ENCODE data around the gene IL13. TPM values are rescaled to one million over a fixed set of nuclear protein-coding genes. Genes with fewer than 3 reads are reported as not detected.
"Not testable (repeated sequence)": the region's sequence is repeated elsewhere in the genome, so short reads cannot be mapped to it uniquely, and the experiment has no call there.

IL13 gene
- polyA plus RNA-seq (ENCODE audit: insufficient read length in 4 of 4) = under 1 TPM in 1 of 4 donors, not detected in 3; 0.14 TPM

DNA sequence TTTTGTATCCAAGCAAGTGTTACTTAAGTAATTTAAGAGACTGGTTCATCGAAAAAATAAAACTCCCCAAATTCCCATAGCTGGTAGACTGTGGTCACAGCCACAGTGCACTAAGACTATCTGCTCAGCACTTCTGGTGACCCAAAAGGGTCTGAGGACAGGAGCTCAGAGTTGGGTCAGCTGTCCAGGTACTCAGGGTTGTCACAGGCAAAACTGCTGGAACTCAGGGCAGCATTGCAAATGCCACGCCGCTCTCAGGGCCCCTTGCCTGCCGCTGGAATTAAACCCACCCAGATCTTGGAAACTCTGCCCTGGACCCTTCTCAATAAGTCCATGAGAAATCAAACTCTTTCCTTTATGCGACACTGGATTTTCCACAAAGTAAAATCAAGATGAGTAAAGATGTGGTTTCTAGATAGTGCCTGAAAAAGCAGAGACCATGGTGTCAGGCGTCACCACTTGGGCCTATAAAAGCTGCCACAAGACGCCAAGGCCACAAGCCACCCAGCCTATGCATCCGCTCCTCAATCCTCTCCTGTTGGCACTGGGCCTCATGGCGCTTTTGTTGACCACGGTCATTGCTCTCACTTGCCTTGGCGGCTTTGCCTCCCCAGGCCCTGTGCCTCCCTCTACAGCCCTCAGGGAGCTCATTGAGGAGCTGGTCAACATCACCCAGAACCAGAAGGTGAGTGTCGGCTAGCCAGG, at the start of gene IL13:
TSS of gene IL13 (plus strand) at position 498 of the 705 bp plus-strand sequence. CDS start at position 512, 14 bp downstream.
- DNase-seq (ENCODE audit: low read depth in 4 of 4, low spot score in 3 of 4) = no peak

GRCh38 chr5:132611965-132612364, 46.0 kb upstream of the IL13 start:
- DNase-seq (ENCODE audit: low read depth in 4 of 4, low spot score in 3 of 4) = no peak

- no peak for DNase-seq (ENCODE audit: low read depth in 4 of 4, low spot score in 3 of 4)
These were observed 45.1 kb upstream of the IL13 start for GRCh38 chr5:132612846-132613245.

DNA sequence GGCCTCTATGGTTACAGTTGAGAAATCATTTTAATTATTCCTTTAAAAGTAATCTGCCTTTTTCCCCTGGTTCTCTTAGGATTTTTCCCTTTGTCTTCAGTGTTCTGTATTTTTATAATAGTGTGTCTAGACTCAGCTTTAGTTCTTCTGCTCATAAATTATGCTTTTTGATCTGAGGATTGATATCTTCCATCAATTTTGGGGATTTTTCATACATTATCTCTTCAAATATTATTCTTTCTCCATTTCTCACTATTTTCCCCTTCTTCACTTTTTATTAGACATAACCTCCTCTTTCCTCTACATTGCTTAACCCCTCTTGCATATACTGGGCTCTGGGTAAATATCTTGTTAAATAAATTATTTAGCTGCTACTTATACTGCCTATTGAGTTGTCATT, 36.3 kb upstream of the IL13 start:
- DNase-seq (ENCODE audit: low read depth in 4 of 4, low spot score in 3 of 4) = no peak

DNA sequence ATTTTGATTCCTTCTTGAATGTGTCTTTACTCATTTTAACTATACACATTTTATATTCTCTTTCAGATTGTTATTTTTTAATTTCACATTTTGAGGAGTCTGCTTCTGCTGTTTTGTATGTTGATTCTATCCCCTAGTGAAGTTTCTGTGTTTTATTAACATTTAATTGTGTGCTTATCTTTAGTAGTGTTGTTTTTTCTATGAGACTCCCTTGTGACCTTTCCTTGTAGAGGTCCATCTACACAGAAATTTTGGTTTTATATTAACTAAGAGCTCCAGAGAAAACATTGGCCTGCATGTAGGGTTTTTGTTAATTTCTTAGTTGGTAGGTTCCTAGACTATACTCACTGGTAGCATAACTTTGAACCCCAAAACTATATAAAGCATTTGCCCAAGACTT, 35.4 kb upstream of the IL13 start:
- no peak for DNase-seq (ENCODE audit: low read depth in 4 of 4, low spot score in 3 of 4)

DNA sequence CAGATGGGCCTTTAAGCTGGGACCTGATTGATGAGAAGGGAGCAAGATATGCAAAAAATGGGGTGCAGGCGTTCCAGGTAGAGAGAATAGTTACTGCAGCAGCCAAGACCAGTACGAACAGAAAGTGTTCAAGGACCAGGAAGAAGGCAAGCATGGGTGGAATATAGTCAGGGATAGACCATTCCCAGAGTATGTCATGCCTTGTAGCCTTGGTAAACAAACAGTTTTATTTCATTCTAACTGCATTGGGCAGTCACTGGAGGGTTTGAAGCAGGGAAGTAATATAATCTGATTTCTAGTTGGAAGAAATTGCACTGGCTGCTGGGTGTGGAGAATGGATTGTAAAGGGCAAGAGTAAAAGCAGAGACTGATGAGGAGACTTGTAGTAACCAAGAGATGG, 30.5 kb upstream of the IL13 start:
- DNase-seq (ENCODE audit: low read depth in 4 of 4, low spot score in 3 of 4) = no peak

- no peak for DNase-seq (ENCODE audit: low read depth in 4 of 4, low spot score in 3 of 4)
These were observed 29.2 kb upstream of the IL13 start for GRCh38 chr5:132628814-132629213.

DNA sequence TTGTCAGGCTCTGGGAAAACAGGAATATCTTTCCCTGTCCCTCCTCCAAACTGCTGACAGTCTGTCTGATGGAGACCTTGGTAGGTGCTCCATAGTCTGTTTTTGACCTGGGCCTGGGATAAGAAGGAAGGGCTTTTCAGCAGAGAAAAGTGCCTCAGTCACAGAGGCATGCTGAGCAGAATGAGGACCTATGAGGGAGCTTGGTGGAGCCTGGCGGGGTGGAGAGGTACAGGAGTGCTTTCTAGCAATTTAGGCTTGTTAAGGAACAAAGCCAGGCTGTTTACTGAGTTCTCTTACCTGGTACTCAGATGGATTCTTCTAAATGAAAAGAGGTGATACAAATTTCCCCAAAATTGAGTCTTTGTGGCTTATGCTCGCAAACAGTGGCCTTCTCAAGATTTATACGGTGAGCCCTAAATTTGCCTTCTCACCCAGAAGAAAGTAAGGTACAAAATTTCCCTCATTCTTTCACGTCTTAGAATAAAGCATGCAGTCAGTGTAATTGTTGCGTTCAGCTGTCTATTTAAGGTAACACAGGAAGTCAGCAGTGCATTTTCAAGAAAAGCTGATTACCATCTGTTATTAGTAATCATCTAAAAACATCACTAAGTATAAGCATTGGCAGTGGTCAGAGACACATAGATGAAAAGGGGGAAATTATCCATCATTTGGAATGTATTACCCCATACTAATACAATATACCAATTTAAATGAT, 28.6 kb upstream of the IL13 start:
- DNase-seq (ENCODE audit: low read depth in 4 of 4, low spot score in 3 of 4) = no peak

GRCh38 chr5:132633587-132633986, 24.4 kb upstream of the IL13 start:
- DNase-seq (ENCODE audit: low read depth in 4 of 4, low spot score in 3 of 4) = not testable (repeated sequence)

- DNase-seq (ENCODE audit: low read depth in 4 of 4, low spot score in 3 of 4) = no peak
These were observed 22.1 kb upstream of the IL13 start for GRCh38 chr5:132635873-132636272.

DNA sequence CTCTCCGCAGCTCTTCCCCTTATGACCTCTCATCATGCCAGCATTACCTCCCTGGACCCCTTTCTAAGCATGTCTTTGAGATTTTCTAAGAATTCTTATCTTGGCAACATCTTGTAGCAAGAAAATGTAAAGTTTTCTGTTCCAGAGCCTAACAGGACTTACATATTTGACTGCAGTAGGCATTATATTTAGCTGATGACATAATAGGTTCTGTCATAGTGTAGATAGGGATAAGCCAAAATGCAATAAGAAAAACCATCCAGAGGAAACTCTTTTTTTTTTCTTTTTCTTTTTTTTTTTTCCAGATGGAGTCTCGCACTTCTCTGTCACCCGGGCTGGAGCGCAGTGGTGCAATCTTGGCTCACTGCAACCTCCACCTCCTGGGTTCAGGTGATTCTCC, 20.7 kb upstream of the IL13 start:
- no peak for DNase-seq (ENCODE audit: low read depth in 4 of 4, low spot score in 3 of 4)

DNA sequence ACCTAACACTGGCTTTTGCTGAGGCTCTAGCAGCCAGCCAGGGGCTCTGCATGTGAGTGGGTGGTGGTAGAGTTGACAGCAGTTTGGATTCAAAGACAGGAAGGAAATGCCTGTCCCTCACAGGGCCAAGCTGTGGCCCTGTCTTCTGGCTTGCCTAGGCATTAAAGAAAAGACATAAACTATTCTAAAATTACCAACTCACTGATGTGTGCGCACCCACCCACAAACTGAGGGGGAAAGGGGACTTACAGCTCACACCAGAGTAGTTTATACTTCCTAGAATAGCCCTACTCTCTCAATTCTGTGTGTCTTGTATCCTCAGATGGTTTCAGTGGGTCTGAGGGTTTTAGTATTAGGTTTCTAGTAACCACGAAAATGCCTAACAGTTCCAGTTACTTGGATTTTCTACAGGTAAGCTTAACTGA, 18.3 kb upstream of the IL13 start:
- no peak for DNase-seq (ENCODE audit: low read depth in 4 of 4, low spot score in 3 of 4)

- DNase-seq (ENCODE audit: low read depth in 4 of 4, low spot score in 3 of 4) = no peak
These were observed 17.4 kb upstream of the IL13 start for GRCh38 chr5:132640613-132641012.

DNA sequence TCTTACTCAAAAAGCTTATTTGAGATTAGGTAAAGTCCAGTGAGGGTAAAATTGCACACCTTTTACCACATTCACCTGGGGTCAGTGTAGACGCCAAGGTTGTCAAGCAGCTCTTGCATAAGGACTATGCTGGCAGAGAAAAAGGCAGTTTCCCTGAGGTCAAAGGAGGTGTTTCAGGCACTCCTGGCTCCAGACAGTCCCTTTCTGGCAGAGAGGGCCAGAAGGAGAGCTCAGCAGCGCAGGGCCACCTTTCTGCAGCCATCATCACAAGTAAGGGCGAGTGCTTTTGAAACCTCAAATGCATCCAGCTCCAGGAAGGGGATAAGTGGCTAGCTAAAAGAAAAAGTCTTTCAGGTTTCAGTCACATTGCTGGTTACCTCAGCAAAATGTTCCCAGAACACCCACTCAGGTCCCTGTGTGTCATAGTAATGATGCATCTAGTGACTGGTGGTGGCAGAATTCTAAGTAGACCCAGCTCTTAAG, 16.7 kb upstream of the IL13 start:
- DNase-seq (ENCODE audit: low read depth in 4 of 4, low spot score in 3 of 4) = no peak

DNA sequence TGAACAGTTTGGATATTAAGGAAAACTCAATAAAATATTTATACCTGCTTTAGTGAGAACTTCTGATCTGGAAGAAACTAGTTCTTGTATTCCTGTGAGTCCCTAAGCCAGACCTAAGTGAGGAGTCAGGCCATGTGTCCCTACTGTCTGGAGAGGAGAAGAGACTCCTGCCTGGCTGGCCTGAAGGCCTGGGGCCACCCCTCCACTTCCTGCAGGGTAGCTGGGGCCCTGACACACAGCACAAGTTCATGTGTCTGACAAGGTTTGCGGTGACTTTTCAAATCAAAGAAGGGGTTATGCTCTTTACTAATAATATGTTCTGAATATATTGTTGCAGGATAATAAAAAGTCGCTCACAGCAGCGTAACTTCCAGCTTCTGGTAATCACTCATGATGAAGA, 16.1 kb upstream of the IL13 start:
- no peak for DNase-seq (ENCODE audit: low read depth in 4 of 4, low spot score in 3 of 4)

DNA sequence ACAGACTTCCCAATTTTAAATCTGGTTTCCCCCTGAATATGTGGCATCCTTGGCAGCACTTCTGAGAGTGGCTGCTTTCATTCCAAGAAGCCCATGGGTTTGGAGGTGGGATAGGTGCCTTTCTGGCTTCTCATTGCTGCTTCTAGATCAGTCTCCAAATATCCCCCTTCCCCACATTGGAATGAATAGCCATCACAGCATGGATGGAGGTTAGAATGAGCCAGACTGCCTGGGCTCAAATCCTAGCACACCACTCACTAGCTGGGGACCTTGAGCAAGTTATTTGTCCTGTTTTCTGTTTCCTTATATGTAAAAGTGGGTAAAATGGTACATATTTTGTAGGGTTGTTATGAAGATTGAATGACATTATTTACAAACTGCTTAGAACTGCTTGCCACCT, 13.8 kb upstream of the IL13 start:
- DNase-seq (ENCODE audit: low read depth in 4 of 4, low spot score in 3 of 4) = no peak

GRCh38 chr5:132646583-132647266, 11.2 kb upstream of the IL13 start:
- DNase-seq (ENCODE audit: low read depth in 4 of 4, low spot score in 3 of 4) = no peak

DNA sequence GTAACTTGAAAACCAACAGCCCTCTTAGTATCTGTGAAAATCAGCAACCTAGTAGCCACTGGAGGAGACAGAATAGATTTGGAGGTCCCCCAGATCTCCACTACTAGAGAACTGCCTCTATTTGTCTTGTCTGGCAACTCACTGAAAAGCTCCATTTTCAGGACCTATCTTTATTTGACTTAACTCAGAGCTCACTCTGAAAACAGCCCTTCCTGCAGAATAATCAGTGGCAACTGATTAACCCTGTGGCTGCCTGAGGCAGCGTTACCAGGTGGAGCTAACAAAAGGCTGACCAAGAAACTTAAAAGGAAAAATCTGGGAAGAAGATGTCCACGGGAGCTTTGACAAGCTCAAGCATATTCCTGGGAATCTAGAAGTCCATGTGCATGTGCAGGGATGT, 10.5 kb upstream of the IL13 start:
- no peak for DNase-seq (ENCODE audit: low read depth in 4 of 4, low spot score in 3 of 4)

DNA sequence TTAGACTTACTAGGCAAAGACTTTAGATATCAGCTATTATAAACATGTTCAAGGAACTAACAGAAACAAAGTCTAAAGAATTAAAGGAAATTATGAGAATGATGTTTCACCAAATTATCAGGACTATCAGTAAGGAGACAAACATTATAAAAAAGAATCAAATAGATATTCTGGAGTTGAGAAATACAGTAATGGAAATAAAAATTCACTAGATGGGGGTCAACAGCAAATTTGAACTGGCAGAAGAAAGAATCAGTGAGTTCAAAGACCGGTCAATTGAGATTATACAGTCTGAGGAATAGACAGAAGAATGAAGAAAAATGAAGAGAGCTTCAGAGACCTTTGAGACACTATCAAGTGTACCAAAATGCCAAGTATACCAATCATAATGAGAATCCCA, 9.6 kb upstream of the IL13 start:
- DNase-seq (ENCODE audit: low read depth in 4 of 4, low spot score in 3 of 4) = no peak

DNA sequence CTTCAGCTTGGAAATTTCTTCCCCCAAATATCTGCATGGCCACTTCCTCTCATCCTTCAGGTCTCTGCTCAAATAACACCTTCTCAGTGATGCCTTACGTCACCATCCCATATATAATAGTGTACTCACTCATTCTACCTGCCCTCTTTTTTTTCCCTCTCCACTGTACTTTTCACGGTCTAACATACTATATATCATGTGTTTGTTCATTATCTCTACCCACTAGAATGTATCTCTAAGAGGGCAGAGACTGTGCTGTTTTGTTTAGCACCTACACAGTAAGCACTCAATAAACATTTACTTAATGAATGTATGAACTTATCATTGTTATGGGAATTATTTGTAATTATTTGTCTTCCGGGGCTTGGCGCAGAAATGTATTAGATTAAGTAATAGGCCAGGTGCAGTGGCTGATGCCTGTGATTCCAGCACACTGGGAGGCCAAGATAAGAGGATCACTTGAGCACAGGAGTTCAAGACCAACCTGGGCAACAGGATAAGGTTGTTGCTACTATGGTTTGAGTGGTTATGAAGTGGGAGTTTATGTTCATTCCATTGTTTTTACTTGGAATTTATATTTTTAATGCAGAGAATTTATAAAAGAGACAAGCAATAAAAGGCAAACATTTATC, 6.0 kb upstream of the IL13 start:
- DNase-seq (ENCODE audit: low read depth in 4 of 4, low spot score in 3 of 4) = no peak

- no peak for DNase-seq (ENCODE audit: low read depth in 4 of 4, low spot score in 3 of 4)
These were observed 4.3 kb upstream of the IL13 start for GRCh38 chr5:132653716-132654115.
